Caco-2 (cell line): Measurements from ENCODE around the gene RFPL3. TPM values are rescaled to one million over a fixed set of nuclear protein-coding genes. Genes with fewer than 3 reads are reported as not detected.

Source experiments
- BruUV-seq: library from RNA; stranded (reverse); fragments of 400-500 nt; replicated peaks from 2 replicates; lab custom pipeline; 2021; lab: Mats Ljungman, UMichigan
- CTCF ChIA-PET: fragments of 300-600 bp; sonication (Branson Sonifier 250); formaldehyde crosslinking; loops from one replicate; lab custom pipeline; 2022; ENCODE audit warnings: antibody characterized with exemption; lab: Charles Lee
- POLR2A ChIA-PET: fragments of 300-600 bp; sonication (Branson Sonifier 250); formaldehyde crosslinking; loops from one replicate; lab custom pipeline; 2022; ENCODE audit warnings: antibody characterized with exemption; lab: Charles Lee
- DNase-seq, 2 experiments: peaks; one replicate each; pipeline versions ENCODE4 v3.0.0 to v3.0.0-alpha.2; 2020 to 2022
- H3K27me3 ChIP-seq: replicated peaks from 2 replicates; pipeline ENCODE4 v1.6.0; 2011; ENCODE audit warnings: low read length; ENCODE audit not compliant: control insufficient read depth, insufficient read depth
- H3K36me3 ChIP-seq: 2 replicates; pipeline ENCODE4 v1.5.1; 2011; ENCODE audit warnings: low read length; ENCODE audit not compliant: control insufficient read depth, insufficient read depth
- H3K4me1 ChIP-seq: fragments of 250-450 bp; sonication (Bioruptor Pico); 2 replicates; pipeline ENCODE4 v1.5.1; 2020; ENCODE audit warnings: mild to moderate bottlenecking
- H3K4me3 ChIP-seq: 2 replicates; pipeline ENCODE4 v1.5.1; 2011; ENCODE audit warnings: low read depth, mild to moderate bottlenecking, control low read depth, low read length
- H3K9me3 ChIP-seq: fragments of 250-450 bp; sonication (Bioruptor Pico); 2 replicates; pipeline ENCODE4 v1.5.1; 2020; ENCODE audit warnings: mild to moderate bottlenecking, moderate library complexity
- H3K27ac Mint-ChIP-seq: one replicate; pipeline ENCODE4 v1.8.0; 2022; ENCODE audit warnings: mixed read lengths; ENCODE audit not compliant: unreplicated experiment
- H3K27me3 Mint-ChIP-seq: one replicate; pipeline ENCODE4 v1.8.0; 2022; ENCODE audit warnings: mixed read lengths; ENCODE audit not compliant: insufficient read depth, unreplicated experiment
- H3K36me3 Mint-ChIP-seq: one replicate; pipeline ENCODE4 v1.8.0; 2022; ENCODE audit warnings: mild to moderate bottlenecking, mixed read lengths; ENCODE audit not compliant: insufficient read depth, unreplicated experiment
- H3K4me1 Mint-ChIP-seq: one replicate; pipeline ENCODE4 v1.8.0; 2022; ENCODE audit warnings: low read depth, mixed read lengths; ENCODE audit not compliant: unreplicated experiment
- H3K4me3 Mint-ChIP-seq: one replicate; pipeline ENCODE4 v1.8.0; 2022; ENCODE audit warnings: mild to moderate bottlenecking, moderate library complexity, mixed read lengths; ENCODE audit not compliant: unreplicated experiment
- H3K9me3 Mint-ChIP-seq: one replicate; pipeline ENCODE4 v1.8.0; 2022; ENCODE audit warnings: mixed read lengths; ENCODE audit not compliant: unreplicated experiment
- CTCF ChIP-seq, 2 experiments: fragments of 200-600 bp in 1 of 2; IDR thresholded peaks; 1 replicate in 1 of 2; 2 replicates in 1 of 2; pipeline versions ENCODE4 v1.5.1 to v1.8.0; 2011 to 2022; ENCODE audit warnings: antibody characterized with exemption in 1 of 2, control low read depth in 1 of 2, inconsistent platforms in 1 of 2, low read depth in 1 of 2, low read length in 1 of 2, mild to moderate bottlenecking in 1 of 2, moderate library complexity in 1 of 2; ENCODE audit not compliant: insufficient read depth in 1 of 2, severe bottlenecking in 1 of 2, unreplicated experiment in 1 of 2
- intact Hi-C: fragments of 100-400 bp; cut with micrococcal nuclease; formaldehyde crosslinking; loops from one replicate; pipeline ENCODE4 v1.10.0; 2022; ENCODE audit not compliant: unreplicated experiment
- total RNA-seq: library from RNA; stranded (reverse); gene quantifications from 2 replicates; pipeline ENCODE4 v1.2.3, GENCODE V29; 2022

RFPL3 gene
- total RNA-seq, 1 experiment from 2014 or later, result not detected

GRCh38 chr22:32323513-32324164 lies 34.0 kb upstream of the RFPL3 start:
- POLR2A ChIA-PET, result no interaction called here

DNA sequence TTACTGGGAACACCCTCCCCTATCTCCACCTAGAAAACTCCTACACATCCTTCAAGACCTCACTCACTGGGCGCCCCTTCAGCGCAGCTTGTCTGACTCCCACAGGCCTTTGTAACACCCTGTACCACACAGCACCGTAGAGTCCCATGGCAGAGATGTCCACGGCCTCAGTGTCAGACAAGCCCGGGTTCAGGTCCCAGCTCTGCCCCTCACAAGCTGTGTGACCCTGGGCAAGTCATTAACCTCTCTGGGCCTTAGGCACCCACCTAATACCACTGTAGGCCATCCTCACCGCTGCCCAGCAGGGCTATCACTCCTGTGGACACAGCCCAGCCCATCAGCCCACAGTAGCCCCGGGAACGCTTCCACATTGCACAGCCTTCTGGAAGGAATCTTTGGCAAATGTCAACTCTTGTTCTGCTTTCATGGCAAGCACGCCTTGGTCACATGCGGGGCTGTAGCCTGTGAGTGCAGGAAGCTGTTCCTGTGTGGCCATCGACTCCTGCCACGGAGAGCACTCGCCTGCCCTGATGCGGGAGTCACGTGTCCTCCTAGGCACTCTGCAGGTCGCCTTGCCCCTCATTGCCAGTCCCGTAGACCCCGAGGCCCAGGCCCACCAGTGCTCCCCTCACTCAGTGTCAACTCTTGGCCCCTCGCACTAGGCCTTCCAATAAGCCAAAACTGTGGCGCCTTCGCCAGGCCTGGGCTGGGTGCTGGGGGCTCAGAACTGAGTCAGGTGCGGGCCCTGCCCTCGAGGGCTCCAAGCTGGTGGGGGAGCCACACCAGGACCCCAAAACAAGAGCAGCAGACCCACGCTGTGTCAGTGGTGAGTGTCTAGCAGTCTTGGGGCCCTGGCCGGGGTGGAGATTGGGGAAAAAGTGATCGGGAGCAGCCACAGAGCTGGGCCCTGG lies 32.9 kb upstream of the RFPL3 start:
- no peak overlapping the region for H3K4me3 Mint-ChIP-seq
- H3K4me1 Mint-ChIP-seq, result no peaks in the 10 kb centered on the region
- Histone ChIP-seq H3K4me1 (no peaks in the 10 kb centered on the region), H3K4me3 (no peak overlapping the region), H3K27me3 (no peaks in the 10 kb centered on the region), H3K9me3 (no peaks in the 10 kb centered on the region), H3K36me3 (no peaks in the 10 kb centered on the region)
- no TSS peak for BruUV-seq
- POLR2A ChIA-PET, result no interaction called here
- peaks cover 3% of the 10 kb centered on the region for H3K27me3 Mint-ChIP-seq
- TF ChIP-seq CTCF (IDR thresholded peaks at IDR 0.05; ENCODE audit: insufficient read depth in 1 of 2, low read depth in 1 of 2, low read length in 1 of 2, severe bottlenecking in 1 of 2, unreplicated experiment in 1 of 2), result no peak
- H3K9me3 Mint-ChIP-seq, result peaks cover 7% of the 10 kb centered on the region
- no peaks in the 10 kb centered on the region for H3K36me3 Mint-ChIP-seq
- CTCF ChIA-PET, result no interaction called here
- H3K27ac Mint-ChIP-seq, result no peak overlapping the region
- intact Hi-C loops, result no loop called here
- no peak for DNase-seq

More at GRCh38 chr22:32323513-32324164, 34.0 kb upstream of the RFPL3 start:
- H3K27me3 Mint-ChIP-seq, result peaks cover 10% of the 10 kb centered on the region
- no peak for DNase-seq
- H3K36me3 ChIP-seq, result no peaks in the 10 kb centered on the region
- H3K9me3 Mint-ChIP-seq, result peaks cover 7% of the 10 kb centered on the region
- TF ChIP-seq CTCF (IDR thresholded peaks at IDR 0.05; ENCODE audit: insufficient read depth in 1 of 2, low read depth in 1 of 2, low read length in 1 of 2, severe bottlenecking in 1 of 2, unreplicated experiment in 1 of 2), result no peak
- intact Hi-C loops, result no loop called here
- H3K27me3 ChIP-seq, result no peaks in the 10 kb centered on the region
- H3K27ac Mint-ChIP-seq, result no peak overlapping the region
- H3K9me3 ChIP-seq, result no peaks in the 10 kb centered on the region
- no peaks in the 10 kb centered on the region for H3K4me1 ChIP-seq
- H3K36me3 Mint-ChIP-seq, result no peaks in the 10 kb centered on the region
- CTCF ChIA-PET, result no interaction called here
- H3K4me1 Mint-ChIP-seq, result no peaks in the 10 kb centered on the region
- no TSS peak for BruUV-seq
- no peak overlapping the region for H3K4me3 ChIP-seq
- H3K4me3 Mint-ChIP-seq, result no peak overlapping the region

- Mint-ChIP-seq H3K4me1 (no peaks in the 10 kb centered on the region), H3K4me3 (no peak overlapping the region), H3K27ac (no peak overlapping the region), H3K27me3 (peaks cover 3% of the 10 kb centered on the region), H3K36me3 (no peaks in the 10 kb centered on the region), H3K9me3 (peaks cover 7% of the 10 kb centered on the region)
- BruUV-seq, result no TSS peak
- no peak for DNase-seq
- H3K27me3 ChIP-seq, result no peaks in the 10 kb centered on the region
- ChIA-PET POLR2A (no interaction called here), CTCF (no interaction called here)
- no peak overlapping the region for H3K4me3 ChIP-seq
- H3K36me3 ChIP-seq, result no peaks in the 10 kb centered on the region
- intact Hi-C loops, result no loop called here
- no peaks in the 10 kb centered on the region for H3K9me3 ChIP-seq
- no peaks in the 10 kb centered on the region for H3K4me1 ChIP-seq
- TF ChIP-seq CTCF (IDR thresholded peaks at IDR 0.05; ENCODE audit: insufficient read depth in 1 of 2, low read depth in 1 of 2, low read length in 1 of 2, severe bottlenecking in 1 of 2, unreplicated experiment in 1 of 2), result no peak
These were observed 32.3 kb upstream of the RFPL3 start for GRCh38 chr22:32325416-32325801.
